Lower lobe of right lung (tissue), 2 donors: ENCODE results near the gene SETD2. TPM values are rescaled to one million over a fixed set of nuclear protein-coding genes. Genes with fewer than 3 reads are reported as not detected.
A peak's percentile ranks its signal among the peaks of the same experiment; 100 is the strongest.

Source experiments
- ATAC-seq, 2 donors: fragments of 200-7000 bp; cut with Tn5 transposase; one replicate each; pipeline ENCODE4 v1.9.1; 2020 to 2022; ENCODE audit warnings: mild to moderate bottlenecking in 2 of 2, moderate library complexity in 2 of 2
- DNase-seq: peaks from one replicate; pipeline ENCODE4 v3.0.0-alpha.2; 2020
- H3K27ac ChIP-seq: fragments of 200-600 bp; one replicate; pipeline ENCODE4 v1.8.0; 2022
- H3K27me3 ChIP-seq: fragments of 200-600 bp; one replicate; pipeline ENCODE4 v1.8.0; 2022; ENCODE audit warnings: low read depth
- H3K36me3 ChIP-seq: fragments of 200-600 bp; one replicate; pipeline ENCODE4 v1.8.0; 2022; ENCODE audit warnings: mild to moderate bottlenecking
- H3K4me1 ChIP-seq: fragments of 200-600 bp; one replicate; pipeline ENCODE4 v1.8.0; 2022
- H3K4me3 ChIP-seq: fragments of 200-600 bp; one replicate; pipeline ENCODE4 v1.8.0; 2022; ENCODE audit warnings: mild to moderate bottlenecking
- H3K9me3 ChIP-seq: fragments of 200-600 bp; one replicate; pipeline ENCODE4 v1.8.0; 2022
- CTCF ChIP-seq: fragments of 200-600 bp; IDR thresholded peaks from one replicate; pipeline ENCODE4 v1.8.0; 2022; ENCODE audit warnings: antibody characterized with exemption, mild to moderate bottlenecking
- intact Hi-C: fragments of 100-400 bp; cut with DNase I; formaldehyde crosslinking; loops from one replicate; pipeline ENCODE4 v1.11.0; 2022
- total RNA-seq: library from RNA; stranded (reverse); fragmentation: NEBNext Ultra II Directional; extraction: Animal tissue kit (Norgen Biotek cat#: 25700); gene quantifications from one replicate; pipeline ENCODE4 v1.2.1, GENCODE V29; 2021
- donor health status: DM: no; HTN: yes; CAD: no; lungs with severe emphysema.

Gene SETD2
- total RNA-seq, 1 donor from 2014 or later: 47.9 TPM

- ATAC-seq (no peak), DNase-seq (no peak)
- peaks cover 94% of the 10 kb centered on the region for H3K36me3 ChIP-seq
- H3K4me1 ChIP-seq: peaks cover 7% of the 10 kb centered on the region
- H3K9me3 ChIP-seq: no peaks in the 10 kb centered on the region
- no peak overlapping the region for H3K4me3 ChIP-seq
- intact Hi-C loops: no loop called here
- H3K27ac ChIP-seq: no peak overlapping the region
- no peak for TF ChIP-seq CTCF
- H3K27me3 ChIP-seq: no peaks in the 10 kb centered on the region
Measured at GRCh38 chr3:47003461-47004368, 160.2 kb downstream of the SETD2 start.

- no peak overlapping the region for H3K27ac ChIP-seq
- ATAC-seq: no peak
- H3K27me3 ChIP-seq: no peaks in the 10 kb centered on the region
- H3K4me3 ChIP-seq: no peak overlapping the region
- no peaks in the 10 kb centered on the region for H3K9me3 ChIP-seq
- intact Hi-C loops: no loop called here
- DNase-seq: no peak
- no peak for TF ChIP-seq CTCF
- H3K4me1 ChIP-seq: peaks cover 9% of the 10 kb centered on the region
- H3K36me3 ChIP-seq: peaks cover 100% of the 10 kb centered on the region
Measured at GRCh38 chr3:47003056-47003410, 160.9 kb downstream of the SETD2 start.

- intact Hi-C loops: no loop called here
- no peak overlapping the region for H3K27ac ChIP-seq
- H3K9me3 ChIP-seq: no peaks in the 10 kb centered on the region
- H3K27me3 ChIP-seq: no peaks in the 10 kb centered on the region
- peak; percentile 47 for DNase-seq
- TF ChIP-seq CTCF: peak; percentile 6
- peaks cover 9% of the 10 kb centered on the region for H3K4me1 ChIP-seq
- peak in 1 of 2 donors; percentile 60 for ATAC-seq
- H3K36me3 ChIP-seq: peaks cover 100% of the 10 kb centered on the region
- H3K4me3 ChIP-seq: no peak overlapping the region
Measured at GRCh38 chr3:47002171-47003055, 161.5 kb downstream of the SETD2 start.

- intact Hi-C loops: no loop called here
- no peak for TF ChIP-seq CTCF
- peaks cover 9% of the 10 kb centered on the region for H3K4me1 ChIP-seq
- H3K27ac ChIP-seq: no peak overlapping the region
- ATAC-seq (no peak), DNase-seq (peak; percentile 46)
- no peaks in the 10 kb centered on the region for H3K27me3 ChIP-seq
- H3K9me3 ChIP-seq: no peaks in the 10 kb centered on the region
- peaks cover 99% of the 10 kb centered on the region for H3K36me3 ChIP-seq
- no peak overlapping the region for H3K4me3 ChIP-seq
Measured at GRCh38 chr3:47001731-47002170, 162.2 kb downstream of the SETD2 start.

- Histone ChIP-seq H3K36me3 (peaks cover 99% of the 10 kb centered on the region), H3K9me3 (no peaks in the 10 kb centered on the region), H3K4me3 (no peak overlapping the region), H3K27ac (no peak overlapping the region), H3K27me3 (no peaks in the 10 kb centered on the region), H3K4me1 (peaks cover 9% of the 10 kb centered on the region)
- ATAC-seq (no peak), DNase-seq (peak; percentile 39)
- TF ChIP-seq CTCF: no peak
- intact Hi-C loops: no loop called here
Measured at GRCh38 chr3:47000922-47001730, 162.8 kb downstream of the SETD2 start.
